ENCODE data around the gene ZNF782.
"Not testable (repeated sequence)": the region's sequence is repeated elsewhere in the genome, so short reads cannot be mapped to it uniquely, and the experiment has no call there.

Gene ZNF782

GRCh38 chr9:96853781-96854650, at the start of gene ZNF782:
Gene ZNF782, minus strand, starts transcription at chr9:96854514. Its CDS starts 2,553 bp downstream, at chr9:96851961.
- peak; percentile 95 for DNase-seq (ENCODE audit: low spot score)

GRCh38 chr9:96900010-96900409, 45.7 kb upstream of the ZNF782 start:
- DNase-seq (ENCODE audit: low spot score) = not testable (repeated sequence)

- no peak for DNase-seq (ENCODE audit: low spot score)
These were observed 37.8 kb upstream of the ZNF782 start for GRCh38 chr9:96892131-96892530.

- DNase-seq (ENCODE audit: low spot score) = no peak
These were observed 34.3 kb upstream of the ZNF782 start for GRCh38 chr9:96888591-96888990.

GRCh38 chr9:96885424-96885823, 31.1 kb upstream of the ZNF782 start:
- no peak for DNase-seq (ENCODE audit: low spot score)

- no peak for DNase-seq (ENCODE audit: low spot score)
These were observed 30.1 kb upstream of the ZNF782 start for GRCh38 chr9:96884443-96884842.

GRCh38 chr9:96883922-96884321, 29.6 kb upstream of the ZNF782 start:
- DNase-seq (ENCODE audit: low spot score) = no peak

GRCh38 chr9:96877269-96877668, 23.0 kb upstream of the ZNF782 start:
- no peak for DNase-seq (ENCODE audit: low spot score)

GRCh38 chr9:96875461-96876142, 21.3 kb upstream of the ZNF782 start:
- DNase-seq (ENCODE audit: low spot score) = peak; percentile 85

- peak; percentile 16 for DNase-seq (ENCODE audit: low spot score)
These were observed 20.7 kb upstream of the ZNF782 start for GRCh38 chr9:96874947-96875460.

GRCh38 chr9:96874201-96874785, 20.0 kb upstream of the ZNF782 start:
- no peak for DNase-seq (ENCODE audit: low spot score)

- DNase-seq (ENCODE audit: low spot score) = no peak
These were observed 16.9 kb upstream of the ZNF782 start for GRCh38 chr9:96871176-96871575.

- no peak for DNase-seq (ENCODE audit: low spot score)
These were observed 14.4 kb upstream of the ZNF782 start for GRCh38 chr9:96868709-96869108.

GRCh38 chr9:96867079-96867804, 12.9 kb upstream of the ZNF782 start:
- DNase-seq (ENCODE audit: low spot score) = no peak

GRCh38 chr9:96865240-96865639, 10.9 kb upstream of the ZNF782 start:
- not testable (repeated sequence) for DNase-seq (ENCODE audit: low spot score)

- DNase-seq (ENCODE audit: low spot score) = no peak
These were observed 5.3 kb upstream of the ZNF782 start for GRCh38 chr9:96859461-96860198.

- DNase-seq (ENCODE audit: low spot score) = no peak
These were observed 4.4 kb upstream of the ZNF782 start for GRCh38 chr9:96858670-96859069.

GRCh38 chr9:96858018-96858573, 3.8 kb upstream of the ZNF782 start:
- DNase-seq (ENCODE audit: low spot score) = no peak

GRCh38 chr9:96856363-96857286, 2.3 kb upstream of the ZNF782 start:
- DNase-seq (ENCODE audit: low spot score) = peak; percentile 85
